Muscle layer of duodenum (tissue), 2 donors: ENCODE measurements around the gene KIAA1217.

Experiments
- H3K27ac ChIP-seq: one replicate; pipeline ENCODE4 v1.7.0; 2013; ENCODE audit warnings: mild to moderate bottlenecking, low read length
- H3K27me3 ChIP-seq: one replicate; pipeline ENCODE4 v1.7.0; 2013; ENCODE audit warnings: low read depth, mild to moderate bottlenecking, control low read depth, low read length
- H3K36me3 ChIP-seq, 2 donors: one replicate each; pipeline ENCODE4 v1.7.0; 2013; ENCODE audit warnings: low read length in 2 of 2, control low read depth in 1 of 2, mild to moderate bottlenecking in 1 of 2; ENCODE audit not compliant: insufficient read depth in 2 of 2, control insufficient read depth in 1 of 2
- H3K4me1 ChIP-seq, 2 donors: one replicate each; pipeline ENCODE4 v1.7.0; 2013; ENCODE audit warnings: low read length in 2 of 2, mild to moderate bottlenecking in 2 of 2, control low read depth in 1 of 2, moderate library complexity in 1 of 2; ENCODE audit not compliant: insufficient read depth in 2 of 2, control insufficient read depth in 1 of 2
- H3K4me3 ChIP-seq, 2 donors: one replicate each; pipeline ENCODE4 v1.7.0; 2013; ENCODE audit warnings: low read length in 2 of 2, low read depth in 1 of 2, mild to moderate bottlenecking in 1 of 2
- H3K9me3 ChIP-seq, 2 donors: one replicate each; pipeline ENCODE4 v1.7.0; 2013; ENCODE audit warnings: low read length in 2 of 2, control low read depth in 1 of 2, mild to moderate bottlenecking in 1 of 2; ENCODE audit not compliant: control insufficient read depth in 1 of 2
- donor health status: healthy.

KIAA1217 gene

DNA sequence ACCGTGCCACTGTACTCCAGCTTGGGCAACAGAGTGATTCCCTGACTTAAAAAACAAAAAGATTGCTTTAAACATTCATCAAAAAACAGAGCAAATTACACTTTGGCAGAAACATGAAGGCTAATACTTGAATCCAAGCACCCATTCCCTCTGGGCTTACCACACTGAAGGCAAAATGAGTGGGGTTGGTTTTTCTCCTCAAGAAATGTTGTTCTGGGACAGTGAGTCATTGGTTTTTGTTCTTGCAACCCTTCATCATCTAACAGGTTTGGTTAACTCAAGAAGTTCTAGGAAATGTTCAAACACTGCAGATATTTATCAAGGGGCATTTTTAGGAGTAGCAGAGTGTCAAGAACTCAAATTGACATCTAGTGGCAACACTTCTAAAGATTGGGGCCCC, 60.5 kb downstream of the KIAA1217 start:
- Histone ChIP-seq H3K4me3 (no peak overlapping the region), H3K9me3 (no peaks in the 10 kb centered on the region), H3K36me3 (no peaks in the 10 kb centered on the region), H3K27ac (no peak overlapping the region), H3K4me1 (no peaks in the 10 kb centered on the region), H3K27me3 (no peaks in the 10 kb centered on the region)

DNA sequence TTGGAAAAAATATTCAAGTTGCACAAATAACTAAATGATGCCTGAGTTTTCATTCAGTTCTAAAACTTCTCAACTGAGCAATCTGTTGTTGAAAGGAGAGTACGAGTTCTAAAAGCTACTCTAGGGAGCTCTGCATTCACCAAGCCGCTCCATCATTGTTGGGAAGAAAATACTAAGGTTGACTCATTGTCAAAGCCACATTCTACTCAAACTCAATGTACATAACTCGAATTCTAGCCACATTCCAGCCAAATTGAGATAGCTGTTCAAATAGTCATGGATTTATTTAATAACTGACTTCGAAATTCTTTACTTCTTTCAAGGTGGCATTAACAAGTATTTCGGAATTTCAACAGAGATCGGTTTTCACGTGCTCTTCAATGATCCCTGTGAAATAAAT, 63.4 kb downstream of the KIAA1217 start:
- Histone ChIP-seq H3K9me3 (no peaks in the 10 kb centered on the region), H3K27me3 (no peaks in the 10 kb centered on the region), H3K36me3 (no peaks in the 10 kb centered on the region), H3K4me1 (no peaks in the 10 kb centered on the region), H3K4me3 (no peak overlapping the region), H3K27ac (no peak overlapping the region)

DNA sequence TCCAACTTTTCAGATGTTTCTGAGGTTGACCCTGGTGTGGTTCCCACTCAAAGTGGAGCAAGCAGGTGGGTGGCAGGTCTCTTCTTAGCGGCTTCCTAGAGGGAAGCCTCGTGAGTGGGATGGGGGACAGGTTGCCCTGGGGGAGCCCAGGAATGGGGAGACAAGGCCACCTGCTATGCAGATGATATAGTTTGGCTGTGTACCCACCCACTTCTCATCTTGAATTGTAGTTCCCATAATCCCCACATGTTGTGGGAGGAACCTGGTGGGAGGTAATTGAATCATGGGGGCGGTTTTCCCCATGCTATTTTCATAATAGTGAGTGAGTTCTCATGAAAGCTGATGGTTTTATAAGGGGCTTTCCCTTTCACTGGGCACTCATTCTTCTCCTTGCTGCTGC, 68.3 kb downstream of the KIAA1217 start:
- Histone ChIP-seq H3K27me3 (no peaks in the 10 kb centered on the region), H3K36me3 (no peaks in the 10 kb centered on the region)

DNA sequence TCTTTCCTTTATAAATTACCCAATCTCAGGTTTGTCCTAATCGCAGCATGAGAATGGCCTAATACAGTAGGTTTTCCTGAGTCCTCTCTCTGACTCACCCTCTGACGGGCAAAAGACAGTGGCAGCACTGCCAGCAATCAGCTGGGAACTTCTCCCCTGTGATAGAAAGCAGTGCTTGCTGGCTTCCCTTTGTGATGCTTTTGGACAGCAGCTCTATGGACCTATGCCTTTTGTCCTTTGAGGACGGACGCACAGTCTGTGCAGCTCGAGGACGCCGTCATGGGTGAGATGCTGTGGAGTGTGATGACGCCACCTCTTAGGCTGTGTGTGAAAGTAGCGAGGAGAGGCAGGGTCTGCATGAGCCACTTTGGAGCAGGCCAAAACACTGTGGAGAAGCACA, 68.8 kb downstream of the KIAA1217 start:
- H3K4me1 ChIP-seq = no peaks in the 10 kb centered on the region
- H3K9me3 ChIP-seq = peaks cover 0 to 5% of the 10 kb centered on the region in 2 donors
- H3K27ac ChIP-seq = peak overlapping the region; percentile 19
- no peaks in the 10 kb centered on the region for H3K27me3 ChIP-seq
- H3K4me3 ChIP-seq = no peak overlapping the region
- no peaks in the 10 kb centered on the region for H3K36me3 ChIP-seq

More for the DNA sequence above, 68.3 kb downstream of the KIAA1217 start:
- no peak overlapping the region for H3K4me3 ChIP-seq
- no peaks in the 10 kb centered on the region for H3K4me1 ChIP-seq
- H3K27ac ChIP-seq = no peak overlapping the region
- peaks cover 0 to 5% of the 10 kb centered on the region in 2 donors for H3K9me3 ChIP-seq

DNA sequence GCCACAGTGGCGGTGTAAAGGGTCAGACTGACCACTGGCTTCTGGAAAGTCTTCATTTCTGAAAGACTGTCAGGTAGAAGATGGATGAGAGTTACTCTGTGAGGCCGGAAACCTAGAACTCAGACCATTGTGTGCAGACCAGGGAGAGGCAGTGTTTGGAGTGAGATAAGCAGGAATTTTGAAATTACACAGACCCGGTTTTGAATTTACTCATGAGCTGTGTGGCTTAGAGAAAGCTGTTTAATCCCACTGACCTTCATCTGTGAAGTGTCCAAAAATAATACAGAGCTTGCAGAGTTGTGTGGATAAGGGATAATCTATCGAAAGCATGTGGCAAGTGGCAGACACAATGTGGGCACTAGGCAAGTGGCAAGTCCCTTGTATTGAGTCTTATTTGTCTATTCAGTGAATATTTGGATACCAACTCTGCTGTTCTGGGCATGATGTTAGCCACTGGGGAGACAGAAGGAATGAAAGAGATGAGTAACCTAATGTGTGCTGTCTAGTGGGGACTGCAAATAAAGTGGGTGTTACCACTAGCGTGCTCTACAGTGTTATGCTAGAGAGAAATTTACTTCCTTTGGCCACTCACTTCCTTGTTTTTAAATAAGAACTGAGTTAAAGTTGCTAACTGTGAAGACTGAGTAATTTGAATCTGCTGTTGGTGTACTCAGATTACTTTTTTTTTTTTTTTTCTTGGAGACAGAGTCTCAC, 69.4 kb downstream of the KIAA1217 start:
- Histone ChIP-seq H3K4me3 (no peak overlapping the region), H3K36me3 (no peaks in the 10 kb centered on the region), H3K4me1 (no peaks in the 10 kb centered on the region), H3K27ac (peak overlapping the region; percentile 19), H3K9me3 (peaks cover 0 to 5% of the 10 kb centered on the region in 2 donors), H3K27me3 (no peaks in the 10 kb centered on the region)

DNA sequence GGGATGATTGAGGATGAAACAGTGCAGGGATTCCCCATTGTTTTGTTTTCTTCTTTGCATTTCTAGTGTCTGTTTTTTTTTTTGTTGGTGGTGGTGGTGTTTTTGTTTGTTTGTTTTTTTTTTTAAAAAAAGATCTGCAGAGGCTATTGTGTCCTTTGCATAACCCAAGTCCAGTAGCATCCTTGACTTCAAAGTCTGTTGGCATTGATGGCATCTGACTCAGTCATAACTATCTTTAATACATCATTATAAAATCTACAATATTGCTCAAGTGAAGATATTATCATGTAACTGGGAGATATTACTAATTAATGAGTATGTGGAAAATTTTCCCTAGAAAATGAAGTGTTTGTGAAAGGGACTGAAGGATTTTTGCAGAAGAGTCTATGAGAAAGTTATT, 70.2 kb downstream of the KIAA1217 start:
- no peak overlapping the region for H3K4me3 ChIP-seq
- peaks cover 0 to 5% of the 10 kb centered on the region in 2 donors for H3K9me3 ChIP-seq
- H3K4me1 ChIP-seq = no peaks in the 10 kb centered on the region
- no peaks in the 10 kb centered on the region for H3K27me3 ChIP-seq
- H3K27ac ChIP-seq = no peak overlapping the region
- no peaks in the 10 kb centered on the region for H3K36me3 ChIP-seq

DNA sequence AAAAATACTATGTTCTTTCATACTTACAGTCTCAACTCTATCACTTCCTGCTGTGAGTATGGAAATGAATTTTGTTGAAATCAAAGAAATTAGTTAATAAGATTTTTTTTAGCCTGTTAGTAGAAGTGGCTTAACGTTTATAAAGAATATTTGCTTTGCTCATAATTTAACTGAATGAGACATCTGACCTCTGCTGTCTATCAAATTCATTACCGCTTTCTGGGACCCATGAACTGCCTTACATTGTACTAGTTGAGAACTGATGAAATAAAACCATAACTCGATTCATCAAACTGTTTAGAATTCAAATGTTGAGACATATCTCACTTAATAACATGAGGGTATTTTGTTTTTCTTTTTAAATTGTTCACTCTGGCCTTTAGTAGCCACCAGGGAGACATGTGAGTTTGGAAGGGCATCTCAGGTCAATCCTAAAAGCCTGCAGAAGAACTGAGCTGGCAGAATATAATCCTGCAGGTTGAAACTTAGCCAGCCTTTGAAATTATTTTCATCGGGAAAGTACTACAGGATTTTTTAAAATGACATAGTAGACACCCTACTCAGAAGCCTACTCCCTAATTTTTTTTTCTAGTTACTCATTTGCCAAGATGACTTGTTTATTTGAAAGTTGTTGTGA, 78.7 kb downstream of the KIAA1217 start:
- Histone ChIP-seq H3K27me3 (no peaks in the 10 kb centered on the region), H3K9me3 (peaks cover 0 to 2% of the 10 kb centered on the region in 2 donors), H3K4me1 (no peaks in the 10 kb centered on the region), H3K4me3 (no peak overlapping the region), H3K36me3 (no peaks in the 10 kb centered on the region), H3K27ac (no peak overlapping the region)

DNA sequence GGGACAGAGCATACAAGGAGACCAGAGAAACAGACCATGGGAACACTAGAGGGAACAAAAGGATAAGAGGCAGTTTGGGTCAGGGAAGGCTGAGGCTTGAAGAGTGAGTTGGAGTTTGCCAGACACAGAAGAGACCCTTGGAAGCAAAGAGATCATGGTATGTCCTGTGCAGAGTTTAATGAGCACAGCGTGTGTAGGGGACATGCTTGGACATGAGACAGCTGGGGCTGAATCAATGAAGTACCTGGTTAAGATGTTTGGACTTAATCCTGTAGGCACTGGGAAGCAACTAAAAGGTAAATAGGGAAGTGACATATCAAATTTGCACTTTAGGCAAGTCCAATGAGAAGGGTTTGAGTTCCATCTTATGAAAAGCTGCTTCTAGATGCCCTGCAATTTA, 79.6 kb downstream of the KIAA1217 start:
- Histone ChIP-seq H3K4me1 (no peaks in the 10 kb centered on the region), H3K27me3 (no peaks in the 10 kb centered on the region), H3K27ac (no peak overlapping the region), H3K4me3 (no peak overlapping the region), H3K9me3 (peaks cover 0 to 2% of the 10 kb centered on the region in 2 donors), H3K36me3 (no peaks in the 10 kb centered on the region)

DNA sequence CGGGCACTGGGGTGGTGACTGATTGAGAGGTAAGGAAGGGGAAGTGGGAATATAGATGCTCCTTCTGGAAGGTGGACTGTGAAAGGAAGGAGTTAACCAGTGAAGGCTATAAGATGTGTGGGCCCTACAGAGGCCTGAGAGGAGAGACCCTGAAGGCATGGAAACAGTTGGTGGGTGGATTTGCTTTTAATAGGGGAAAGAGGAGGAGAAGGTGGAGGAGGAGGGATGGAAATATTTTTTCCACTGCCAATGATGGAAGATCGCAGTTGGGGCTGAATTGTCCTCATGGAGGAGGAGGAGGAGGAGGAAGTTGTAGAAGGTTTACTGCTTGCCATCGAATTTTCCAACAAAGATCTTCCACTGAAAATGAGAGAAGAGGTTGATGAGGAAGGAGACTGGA, 80.3 kb downstream of the KIAA1217 start:
- H3K36me3 ChIP-seq = no peaks in the 10 kb centered on the region
- H3K4me1 ChIP-seq = no peaks in the 10 kb centered on the region
- H3K4me3 ChIP-seq = no peak overlapping the region
- peaks cover 0 to 2% of the 10 kb centered on the region in 2 donors for H3K9me3 ChIP-seq
- H3K27me3 ChIP-seq = no peaks in the 10 kb centered on the region
- H3K27ac ChIP-seq = no peak overlapping the region

DNA sequence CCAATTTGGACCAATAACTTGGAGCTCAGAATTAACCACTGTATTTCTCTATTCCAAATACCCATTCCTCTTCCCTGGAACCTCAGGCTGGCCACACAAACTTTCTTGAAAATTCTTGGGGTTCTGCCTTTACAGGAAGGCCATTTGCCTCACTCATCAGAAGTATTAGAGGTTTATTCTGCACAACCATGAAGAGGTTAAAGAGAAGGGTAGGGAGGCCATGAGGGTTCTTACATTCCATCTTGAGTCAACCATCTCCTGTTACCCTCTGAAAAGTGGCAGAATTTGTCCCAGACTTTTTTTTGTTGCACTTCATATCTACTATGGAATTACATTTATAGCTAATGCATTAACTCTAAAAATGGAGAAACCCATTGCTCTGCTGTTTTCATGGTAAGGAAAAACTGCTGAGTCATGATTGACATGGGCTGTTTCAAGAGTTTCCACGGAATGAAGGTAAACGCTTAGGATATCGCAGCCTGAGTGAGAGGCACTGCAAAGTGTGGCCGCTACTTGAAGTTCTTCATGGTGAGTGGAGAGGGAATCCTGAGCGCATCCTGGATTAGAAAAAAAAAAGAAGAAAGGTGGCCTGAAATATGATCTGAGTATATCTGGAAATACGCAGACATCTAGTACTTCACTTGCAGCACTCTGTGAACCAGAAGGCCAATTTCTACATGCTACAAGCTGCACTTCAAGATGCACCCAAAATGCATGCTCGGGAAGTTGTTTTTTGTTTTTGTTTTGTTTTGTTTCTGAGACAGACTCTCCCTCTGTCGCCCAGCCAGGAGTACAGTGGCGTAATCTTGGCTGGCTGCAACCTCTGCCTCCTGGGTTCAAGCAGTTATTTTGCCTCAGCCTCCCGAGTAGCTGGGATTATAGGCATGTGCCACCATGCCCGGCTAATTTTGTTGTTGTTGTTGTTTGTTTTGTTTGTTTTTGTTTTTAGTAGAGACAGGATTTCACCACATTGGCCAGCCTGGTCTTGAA, 83.7 kb downstream of the KIAA1217 start:
- Histone ChIP-seq H3K27me3 (no peaks in the 10 kb centered on the region), H3K36me3 (no peaks in the 10 kb centered on the region), H3K4me1 (no peaks in the 10 kb centered on the region), H3K9me3 (no peaks in the 10 kb centered on the region), H3K27ac (no peak overlapping the region), H3K4me3 (no peak overlapping the region)

DNA sequence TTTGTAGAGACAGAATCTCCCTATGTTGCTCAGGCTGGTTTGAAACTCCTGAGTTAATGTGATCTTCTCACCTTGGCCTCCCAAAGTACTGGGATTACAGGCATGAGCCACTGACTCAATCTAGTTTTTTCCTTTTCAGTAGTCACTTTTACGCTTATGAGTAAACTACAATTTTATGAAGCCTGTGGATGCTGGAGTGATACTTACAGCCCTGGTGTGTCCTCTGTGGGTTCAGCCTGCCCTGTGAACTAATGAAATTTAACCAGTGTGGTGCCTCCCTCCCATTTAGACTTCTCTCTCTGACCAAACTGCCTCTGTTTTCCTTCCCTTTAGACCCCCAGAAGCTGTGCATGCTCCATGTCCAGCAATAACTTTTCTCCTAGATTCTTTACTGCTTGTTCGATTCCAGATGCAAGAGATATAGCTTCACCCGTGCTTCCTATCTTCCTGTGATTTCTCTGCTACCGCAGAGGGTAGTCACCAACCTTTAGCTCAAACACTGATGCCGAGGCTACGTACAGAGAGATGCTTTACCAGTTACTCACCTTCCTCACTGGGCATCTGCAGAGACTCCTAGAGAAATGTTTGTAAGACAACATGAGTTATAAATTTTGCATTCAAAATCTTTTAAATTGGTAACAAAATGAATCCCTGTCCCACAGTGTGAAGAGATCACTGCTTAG, 90.8 kb downstream of the KIAA1217 start:
- Histone ChIP-seq H3K36me3 (no peaks in the 10 kb centered on the region), H3K4me3 (no peak overlapping the region), H3K4me1 (no peaks in the 10 kb centered on the region), H3K9me3 (no peaks in the 10 kb centered on the region), H3K27me3 (no peaks in the 10 kb centered on the region), H3K27ac (no peak overlapping the region)
